ENCODE measurements around the gene MLH1. TPM values are rescaled to one million over a fixed set of nuclear protein-coding genes. Genes with fewer than 3 reads are reported as not detected.

The MLH1 gene
- total RNA-seq: 10 to 100 TPM; 42.0 to 47.5 TPM

GRCh38 chr3:36993326-36994283 is at the start of gene MLH1:
MLH1 (plus strand) TSS chr3:36993518; CDS start chr3:36993548, 30 bp downstream.

GRCh38 chr3:36944641-36945270 is 48.6 kb upstream of the MLH1 start, which contains the start of gene TRANK1:
TRANK1 (minus strand) TSS chr3:36945054; CDS start chr3:36944809, 245 bp downstream.

GRCh38 chr3:36992806-36993325 is 452 bp upstream of the MLH1 start, which contains the start of gene EPM2AIP1:
EPM2AIP1 (minus strand) TSS chr3:36993131; CDS start chr3:36993077, 54 bp downstream.

Other genes with a start within 250 kb of the MLH1 start
- gene DCLK3, start 229.0 kb upstream of the MLH1 start, total RNA-seq: not detected
- 10 to 100 TPM; 71.5 to 72.4 TPM for gene TRANK1, start 48.5 kb upstream of the MLH1 start, total RNA-seq
- gene EPM2AIP1, start 387 bp upstream of the MLH1 start, total RNA-seq: 10 to 100 TPM; 20.0 to 21.0 TPM
- 10 to 100 TPM; 24.0 to 24.9 TPM for gene LRRFIP2, start 181.1 kb downstream of the MLH1 start, total RNA-seq
- gene GOLGA4, start 249.8 kb downstream of the MLH1 start, total RNA-seq: 10 to 100 TPM; 35.6 to 36.2 TPM